ENCODE results near the gene ACACA. TPM values are rescaled to one million over a fixed set of nuclear protein-coding genes. Genes with fewer than 3 reads are reported as not detected.

The ACACA gene
- total RNA-seq, 2 donors from 2014 or later: 8.6 to 10.2 TPM

GRCh38 chr17:37123386-37123785 is 283.2 kb downstream of the ACACA start:
- H3K4me3 ChIP-seq: no peak overlapping the region
- H3K27me3 ChIP-seq: no peaks in the 10 kb centered on the region
- H3K4me1 ChIP-seq: no peaks in the 10 kb centered on the region
- H3K9me3 ChIP-seq: no peaks in the 10 kb centered on the region
- no peak for TF ChIP-seq CTCF (IDR thresholded peaks at IDR 0.05)
- DNase-seq (ENCODE audit: low spot score): no peak
- H3K36me3 ChIP-seq: peaks cover 21% of the 10 kb centered on the region
- no peak overlapping the region for H3K27ac ChIP-seq

- DNase-seq (ENCODE audit: low spot score): no peak
- H3K9me3 ChIP-seq: no peaks in the 10 kb centered on the region
- H3K27me3 ChIP-seq: no peaks in the 10 kb centered on the region
- peaks cover 21% of the 10 kb centered on the region for H3K36me3 ChIP-seq
- TF ChIP-seq CTCF (IDR thresholded peaks at IDR 0.05): no peak
- no peak overlapping the region for H3K4me3 ChIP-seq
- no peaks in the 10 kb centered on the region for H3K4me1 ChIP-seq
- no peak overlapping the region for H3K27ac ChIP-seq
Measured at GRCh38 chr17:37121616-37122015, 285.0 kb downstream of the ACACA start.

DNA sequence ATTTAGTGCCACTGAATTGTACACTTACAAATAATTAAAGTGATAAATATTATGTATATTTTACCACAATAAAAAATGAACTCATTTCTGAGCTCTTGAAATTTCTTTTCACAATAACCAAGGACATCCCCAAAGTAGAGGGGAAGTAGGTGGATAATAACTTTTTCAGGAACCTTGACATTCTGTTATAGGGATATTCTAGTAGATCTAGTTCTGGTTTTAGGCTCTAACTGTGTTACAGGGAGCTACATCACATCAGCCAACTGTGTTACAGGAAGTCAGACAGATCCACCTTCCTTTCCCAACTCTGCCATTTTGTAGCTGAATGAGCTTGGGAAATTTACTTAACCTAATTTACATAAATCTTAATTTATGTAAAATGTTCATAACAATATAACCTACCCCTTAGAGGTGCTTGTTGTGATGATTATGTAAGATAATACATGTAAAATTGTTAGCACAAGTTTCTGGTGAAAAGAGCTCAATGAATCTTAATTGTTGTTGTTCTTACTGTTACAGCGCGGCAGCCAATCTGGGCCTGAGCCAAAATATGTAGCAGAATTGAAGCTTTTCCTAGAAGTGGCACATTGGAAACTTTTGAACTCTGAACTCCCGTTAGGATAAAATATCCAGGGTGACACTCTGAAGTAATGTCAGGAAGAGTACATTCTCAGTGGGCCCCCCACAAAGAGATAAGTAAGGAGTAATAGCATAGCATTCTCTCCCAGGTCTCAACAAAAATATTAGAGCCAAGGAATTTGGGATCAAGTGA is 288.1 kb downstream of the ACACA start:
- Histone ChIP-seq H3K27me3 (no peaks in the 10 kb centered on the region), H3K27ac (no peak overlapping the region), H3K36me3 (peaks cover 14% of the 10 kb centered on the region), H3K4me3 (no peak overlapping the region), H3K4me1 (no peaks in the 10 kb centered on the region), H3K9me3 (no peaks in the 10 kb centered on the region)
- no peak for DNase-seq (ENCODE audit: low spot score)
- no peak for TF ChIP-seq CTCF (IDR thresholded peaks at IDR 0.05)

DNA sequence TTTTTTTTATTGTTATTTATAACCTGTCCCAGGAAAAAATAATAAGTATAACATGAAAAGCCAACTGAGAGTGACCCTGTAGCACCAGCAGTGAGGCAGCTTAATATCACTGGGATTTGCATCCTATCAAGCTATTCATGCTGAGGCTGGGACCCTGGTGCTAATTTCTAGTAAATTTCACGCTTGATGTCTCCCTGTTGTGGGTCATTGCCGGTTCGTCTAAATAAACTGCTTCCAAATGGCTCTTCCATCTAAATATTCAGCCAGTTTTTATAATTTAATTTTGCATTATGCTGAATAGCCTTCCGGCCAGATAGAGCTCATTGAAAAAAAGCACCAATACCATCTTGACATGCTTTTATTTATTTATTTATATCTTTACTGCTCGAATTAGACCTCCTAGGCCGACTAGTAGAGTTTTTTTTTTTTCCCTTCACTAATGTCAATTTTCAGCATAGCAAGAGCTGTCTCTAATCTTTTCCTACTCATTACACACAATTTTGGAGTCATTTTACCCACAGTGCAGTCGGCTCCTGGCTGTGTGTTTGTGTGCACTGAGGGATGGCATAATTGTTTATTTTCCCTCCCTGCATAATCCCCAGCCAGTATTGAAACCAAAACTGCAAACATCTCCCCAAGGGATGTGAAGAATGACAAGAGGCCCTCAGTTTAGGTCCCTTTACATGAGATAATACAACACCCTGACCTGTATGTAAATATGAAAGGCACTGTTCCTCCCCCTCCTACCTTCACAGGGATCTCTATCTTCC is 289.1 kb downstream of the ACACA start:
- Histone ChIP-seq H3K4me3 (no peak overlapping the region), H3K36me3 (peaks cover 19% of the 10 kb centered on the region), H3K4me1 (no peaks in the 10 kb centered on the region), H3K27ac (no peak overlapping the region), H3K27me3 (no peaks in the 10 kb centered on the region), H3K9me3 (no peaks in the 10 kb centered on the region)
- DNase-seq (ENCODE audit: low spot score): no peak
- no peak for TF ChIP-seq CTCF (IDR thresholded peaks at IDR 0.05)

DNA sequence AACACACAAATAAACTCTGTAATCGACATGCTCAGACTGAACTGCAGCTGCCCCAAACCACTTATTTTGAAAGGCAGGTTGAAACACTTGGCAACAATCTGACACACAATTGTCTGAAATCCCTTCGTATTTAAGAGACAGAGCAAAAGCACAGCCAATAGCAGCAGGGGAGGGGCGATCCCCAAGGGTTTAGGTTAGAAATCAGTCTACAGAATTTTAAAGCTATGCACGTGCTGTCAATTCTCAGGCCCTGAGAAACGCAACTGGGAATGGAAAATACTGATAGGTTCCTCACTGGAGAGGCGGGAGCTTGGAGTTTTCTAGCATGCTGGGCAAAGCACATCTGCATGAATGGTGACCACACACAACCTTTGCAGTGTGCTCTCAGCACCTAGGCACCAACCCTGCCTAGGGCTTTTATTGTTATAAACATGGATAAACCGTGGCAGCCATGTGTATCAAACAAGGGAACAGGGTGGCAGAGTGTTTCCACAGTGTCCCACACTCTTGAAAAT is 289.9 kb downstream of the ACACA start:
- DNase-seq (ENCODE audit: low spot score): no peak
- Histone ChIP-seq H3K27me3 (no peaks in the 10 kb centered on the region), H3K9me3 (no peaks in the 10 kb centered on the region), H3K4me1 (no peaks in the 10 kb centered on the region), H3K36me3 (peaks cover 21% of the 10 kb centered on the region), H3K4me3 (no peak overlapping the region), H3K27ac (no peak overlapping the region)
- no peak for TF ChIP-seq CTCF (IDR thresholded peaks at IDR 0.05)

Measured in right atrium auricular region (tissue), 2 donors.